ENCODE results near the gene GTF2H2. TPM values are rescaled to one million over a fixed set of nuclear protein-coding genes. Genes with fewer than 3 reads are reported as not detected.

Gene GTF2H2
- total RNA-seq: 56.3 and 57.7 TPM in 2 replicates

DNA sequence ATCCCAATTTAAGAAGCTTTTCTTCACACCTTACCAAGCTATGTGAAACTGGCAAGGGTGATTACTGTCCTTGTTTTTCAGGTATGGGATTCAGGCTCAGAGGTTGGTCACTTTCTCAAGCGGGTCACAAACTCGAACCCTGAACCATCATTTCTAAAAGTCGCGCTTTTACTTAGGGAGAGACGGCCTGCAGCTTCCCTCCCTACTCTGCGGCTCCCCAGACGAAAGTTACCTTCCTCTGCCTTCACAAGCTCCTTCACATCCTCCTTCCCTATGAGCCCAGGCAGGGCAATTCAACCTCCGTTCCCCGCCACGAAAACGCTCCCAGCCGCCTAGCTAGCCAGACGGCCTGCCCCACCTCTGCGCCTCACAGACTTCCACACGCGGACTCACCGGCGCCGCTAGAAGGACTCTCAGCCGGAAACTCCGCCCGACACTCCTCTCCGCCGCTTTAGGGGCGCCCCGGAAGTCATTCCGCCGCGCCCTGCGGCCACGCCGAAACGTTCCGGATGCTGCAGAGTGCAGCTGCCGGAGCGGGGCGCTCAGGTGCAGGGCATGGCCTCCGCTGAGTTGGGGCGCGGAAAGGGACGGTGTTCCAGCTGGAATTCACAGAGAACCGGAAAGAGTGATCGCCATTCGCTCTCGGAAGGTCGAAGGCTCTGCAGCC is at the start of gene GTF2H2:
GTF2H2 (minus strand) TSS at position 415 of the 667 bp plus-strand sequence. CDS start 4,913 bp downstream, outside the sequence.

DNA sequence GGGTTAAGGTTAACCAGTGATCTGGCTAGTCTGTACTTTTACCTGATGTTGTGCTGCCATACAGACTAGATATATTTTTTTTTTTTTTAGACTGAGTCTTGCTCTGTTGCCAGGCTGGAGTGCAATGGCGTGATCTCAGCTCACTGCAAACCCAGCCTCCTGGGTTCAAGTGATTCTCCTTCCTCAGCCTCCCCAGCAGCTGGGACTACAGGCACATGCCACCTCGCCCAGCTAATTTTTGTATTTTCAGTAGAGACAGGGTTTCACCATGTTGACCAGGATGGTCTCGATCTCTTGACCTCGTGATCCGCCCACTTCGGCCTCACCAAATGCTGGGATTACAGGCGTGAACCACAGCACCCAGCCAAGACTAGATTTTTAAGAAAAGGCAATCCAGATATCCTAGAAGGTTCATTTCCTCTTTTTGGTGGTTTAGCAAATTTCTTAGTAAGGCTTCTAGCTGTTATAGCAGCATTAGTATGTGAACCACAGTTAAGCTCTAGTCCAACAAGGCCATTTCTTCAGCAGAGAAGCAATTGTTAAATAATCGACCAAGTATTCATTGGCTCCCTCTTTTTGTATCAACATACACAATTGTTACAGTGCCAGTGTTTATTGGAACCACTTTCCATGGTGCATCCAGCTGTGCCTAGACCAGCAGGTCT is 42.1 kb downstream of the GTF2H2 start, which contains the start of gene NAIP:
NAIP (minus strand) TSS at position 51 of the 665 bp plus-strand sequence. CDS start 12,424 bp downstream, outside the sequence.

Other genes with a start within 250 kb of the GTF2H2 start
- gene SERF1A, start 167.0 kb downstream of the GTF2H2 start, total RNA-seq: 10.2 and 15.4 TPM in 2 replicates
- 72.9 and 89.0 TPM in 2 replicates for gene SMN1, start 142.6 kb downstream of the GTF2H2 start, total RNA-seq
- 5.2 and 11.8 TPM in 2 replicates for gene NAIP, start 42.3 kb downstream of the GTF2H2 start, total RNA-seq